Activated CD8-positive, alpha-beta memory T cell treated with anti-CD3 and anti-CD28 coated beads for 4 hours (primary cell): ENCODE results near the gene SPATA25.
"Not testable (repeated sequence)": the region's sequence is repeated elsewhere in the genome, so short reads cannot be mapped to it uniquely, and the experiment has no call there.

Experiments used
- DNase-seq, 2 donors: peaks; one replicate each; pipeline ENCODE4 v3.0.0-alpha.2; 2020; ENCODE audit warnings: low read depth in 2 of 2

Gene SPATA25

GRCh38 chr20:45894797-45895196, 7.4 kb upstream of the SPATA25 start:
- DNase-seq, result no peak

DNA sequence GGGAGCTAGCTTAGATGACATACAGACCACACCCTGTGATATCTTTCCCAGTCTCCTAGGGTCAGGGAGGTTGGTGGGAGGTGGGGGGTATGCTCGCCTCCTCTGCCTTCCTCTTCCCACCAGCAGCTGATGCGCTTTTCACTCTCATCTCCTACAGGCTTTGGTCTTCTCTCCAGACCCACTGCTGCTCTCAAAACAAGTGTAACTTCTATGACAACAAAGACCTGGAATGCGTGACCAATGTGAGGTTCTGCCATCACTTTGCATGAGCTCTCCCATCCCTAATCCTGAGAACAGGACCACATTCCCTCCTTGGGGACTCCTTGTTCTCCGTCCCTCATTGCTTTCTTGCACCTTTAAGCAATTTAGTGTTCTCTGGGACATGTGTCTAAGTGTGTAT, 6.4 kb upstream of the SPATA25 start:
- DNase-seq, result no peak

- no peak for DNase-seq
Observed at GRCh38 chr20:45892828-45893500, 5.5 kb upstream of the SPATA25 start.

- no peak for DNase-seq
Observed at GRCh38 chr20:45892049-45892825, 4.8 kb upstream of the SPATA25 start.

GRCh38 chr20:45890985-45891983, 3.9 kb upstream of the SPATA25 start, which contains the start of the genes CTSA and NEURL2:
TSS of gene CTSA (plus strand) at chr20:45891335. CDS start at chr20:45891569, 234 bp downstream.
TSS of gene NEURL2 (minus strand) at chr20:45891208. CDS start at chr20:45890991, 217 bp downstream.
- DNase-seq, result peak; percentile 72 to 75

DNA sequence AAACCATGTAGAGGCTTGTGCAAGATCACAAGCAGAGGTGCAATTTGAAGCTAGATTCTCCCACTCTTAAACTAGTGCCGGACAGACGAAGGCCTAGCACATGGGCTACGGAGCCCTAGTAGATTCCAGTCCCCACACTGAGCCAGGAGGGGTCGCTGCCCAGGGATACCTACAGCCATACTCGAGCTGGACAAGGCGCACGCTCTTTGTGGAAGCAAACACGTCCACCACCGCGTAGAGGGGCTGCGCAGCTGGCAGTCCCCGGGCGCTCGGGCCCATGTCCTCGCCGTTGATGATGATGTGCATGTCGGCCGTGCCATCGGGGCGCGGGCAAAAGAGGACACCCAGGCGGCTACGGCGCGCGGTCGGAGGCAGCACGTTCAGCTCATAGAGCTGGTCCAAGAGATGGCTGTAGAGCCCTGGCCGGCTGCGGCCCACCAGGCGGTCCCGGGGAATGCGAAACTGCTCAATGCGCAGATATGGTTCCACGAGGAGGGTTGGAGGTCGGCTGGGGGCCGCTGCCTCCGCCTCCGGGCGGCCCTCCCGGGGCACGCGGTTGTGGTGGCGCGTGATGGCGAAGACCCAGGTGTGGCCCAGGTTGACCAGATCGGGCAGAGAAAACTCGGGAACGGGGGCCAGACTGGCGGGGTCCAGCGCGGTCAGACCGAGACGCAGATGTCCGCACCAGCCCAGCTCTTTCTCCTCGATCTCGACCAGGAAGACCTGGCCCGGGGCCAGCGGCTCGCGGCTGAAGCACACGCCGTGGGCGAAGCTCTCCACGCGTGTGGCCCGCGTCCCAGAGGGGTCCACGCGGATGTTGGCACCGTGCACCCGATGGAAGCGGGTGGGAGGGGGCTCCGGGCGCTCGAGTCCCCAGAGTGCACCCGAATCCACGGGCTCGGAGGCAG, 2.9 kb upstream of the SPATA25 start:
- no peak for DNase-seq

GRCh38 chr20:45888681-45889080, 1.3 kb upstream of the SPATA25 start:
- DNase-seq, result no peak

GRCh38 chr20:45886590-45887345, 654 bp downstream of the SPATA25 start:
- DNase-seq, result no peak

- no peak for DNase-seq
Observed at GRCh38 chr20:45883100-45883469, 4.3 kb downstream of the SPATA25 start.

- no peak for DNase-seq
Observed at GRCh38 chr20:45882469-45883099, 4.8 kb downstream of the SPATA25 start.

DNA sequence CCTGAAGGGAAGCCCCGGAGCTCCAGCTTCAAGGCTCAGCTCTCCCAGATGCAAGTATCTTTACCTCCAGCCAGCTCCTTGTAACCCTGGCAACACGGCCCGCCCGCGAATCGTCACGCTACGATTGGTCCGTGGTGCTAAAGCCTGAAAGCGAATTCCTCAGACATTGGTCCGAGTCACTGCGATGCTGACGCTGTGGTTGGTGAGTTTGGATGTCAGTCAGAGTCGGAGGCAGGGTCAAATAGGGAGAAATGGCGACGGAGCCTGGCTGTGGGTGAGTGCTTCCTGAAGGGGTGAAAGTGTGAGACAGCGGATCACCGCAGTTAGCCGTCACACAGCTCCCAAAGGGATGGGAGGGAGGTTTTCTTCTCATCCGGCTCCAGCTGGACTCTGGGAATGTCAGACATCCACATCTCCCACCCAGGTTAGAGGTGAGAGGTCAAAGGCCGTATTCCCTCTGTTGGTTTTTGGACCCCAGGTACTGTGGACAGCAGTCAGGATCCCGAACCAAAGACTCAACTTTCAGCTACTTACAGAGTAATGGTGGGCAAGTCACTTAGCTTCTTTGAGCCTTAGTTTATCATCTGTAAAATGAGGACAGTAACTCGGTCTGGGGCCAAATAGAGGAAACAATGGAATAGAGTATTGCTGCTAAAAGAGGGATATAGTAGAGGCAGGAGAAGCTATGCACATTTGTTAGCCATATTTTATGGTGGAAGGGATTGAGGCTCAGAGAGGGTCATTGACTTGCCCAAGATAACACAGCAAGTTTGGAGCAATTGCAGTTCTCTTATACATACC, 6.2 kb downstream of the SPATA25 start, which contains the start of gene ZSWIM1:
Gene ZSWIM1, plus strand, starts transcription at position 240 of the 801 bp plus-strand sequence. CDS start 1,366 bp downstream, outside the sequence.
- DNase-seq, result peak; percentile 95 to 96

DNA sequence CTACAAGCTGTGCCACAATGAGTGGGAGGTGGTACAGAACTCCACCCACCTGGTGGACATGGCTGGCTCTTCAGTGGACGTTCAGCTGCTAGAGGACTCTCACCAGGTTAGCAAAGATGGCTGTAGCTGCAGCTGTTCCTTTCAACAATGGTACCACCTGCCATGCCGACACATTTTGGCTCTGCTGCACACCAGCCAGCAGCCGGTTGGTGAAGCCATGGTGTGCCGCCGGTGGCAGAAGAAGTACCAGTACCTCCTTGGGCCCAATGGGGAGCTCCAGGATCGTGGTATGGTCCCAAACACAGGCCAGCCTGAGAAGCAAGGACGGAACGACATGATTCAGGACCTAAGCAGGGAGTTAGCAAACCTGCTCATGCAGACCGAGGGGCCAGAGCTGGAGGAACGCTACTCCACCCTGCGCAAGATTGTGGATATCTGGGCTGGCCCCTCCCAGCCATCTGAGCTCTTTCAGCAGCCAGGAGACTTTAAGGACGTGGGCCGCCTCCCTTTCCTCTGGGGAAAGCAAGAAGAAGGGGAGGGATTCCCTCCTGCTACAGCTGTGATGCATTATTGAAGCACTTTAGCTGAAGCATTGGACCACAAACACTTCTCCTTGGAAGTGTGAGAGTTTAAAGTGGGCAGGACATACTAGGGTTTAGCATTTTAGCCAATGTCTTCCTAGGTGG, 9.2 kb downstream of the SPATA25 start:
- DNase-seq, result no peak

DNA sequence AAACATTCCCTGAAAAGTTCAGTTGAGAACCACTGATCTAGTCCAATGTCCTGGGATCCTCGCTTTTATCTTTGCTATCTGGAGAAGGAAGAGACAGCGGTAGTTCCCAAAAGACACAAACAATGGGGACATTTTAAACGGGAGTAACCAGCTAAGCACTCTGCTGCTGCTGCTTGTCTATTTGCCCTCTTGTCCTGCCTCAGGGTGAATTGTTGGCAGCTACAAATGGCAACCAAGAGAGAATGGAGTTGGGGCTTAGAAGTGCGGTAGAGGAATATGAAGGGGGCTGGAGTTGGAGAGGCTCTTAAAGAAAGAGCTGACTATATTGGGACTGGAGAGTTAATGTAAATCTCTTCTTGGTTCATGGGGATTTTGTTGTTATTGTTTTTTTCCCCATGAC, 12.8 kb downstream of the SPATA25 start:
- DNase-seq, result no peak

DNA sequence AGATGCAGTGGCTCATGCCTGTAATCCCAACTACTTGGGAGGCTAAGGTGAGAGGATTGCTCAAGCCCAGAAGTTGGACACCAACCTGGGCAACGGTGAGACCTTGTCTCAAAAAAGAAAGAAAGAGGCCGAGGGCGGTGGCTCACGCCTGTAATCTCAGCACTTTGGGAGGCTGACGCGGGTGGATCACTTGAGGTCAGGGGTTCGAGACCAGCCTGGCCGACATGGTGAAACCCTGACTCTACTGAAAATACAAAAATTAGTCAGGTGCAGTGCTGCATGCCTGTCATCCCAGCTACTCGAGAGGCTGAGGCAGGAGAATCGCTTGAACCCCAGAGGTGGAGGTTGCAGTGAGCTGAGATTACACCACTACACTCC, 13.3 kb downstream of the SPATA25 start:
- not testable (repeated sequence) for DNase-seq

DNA sequence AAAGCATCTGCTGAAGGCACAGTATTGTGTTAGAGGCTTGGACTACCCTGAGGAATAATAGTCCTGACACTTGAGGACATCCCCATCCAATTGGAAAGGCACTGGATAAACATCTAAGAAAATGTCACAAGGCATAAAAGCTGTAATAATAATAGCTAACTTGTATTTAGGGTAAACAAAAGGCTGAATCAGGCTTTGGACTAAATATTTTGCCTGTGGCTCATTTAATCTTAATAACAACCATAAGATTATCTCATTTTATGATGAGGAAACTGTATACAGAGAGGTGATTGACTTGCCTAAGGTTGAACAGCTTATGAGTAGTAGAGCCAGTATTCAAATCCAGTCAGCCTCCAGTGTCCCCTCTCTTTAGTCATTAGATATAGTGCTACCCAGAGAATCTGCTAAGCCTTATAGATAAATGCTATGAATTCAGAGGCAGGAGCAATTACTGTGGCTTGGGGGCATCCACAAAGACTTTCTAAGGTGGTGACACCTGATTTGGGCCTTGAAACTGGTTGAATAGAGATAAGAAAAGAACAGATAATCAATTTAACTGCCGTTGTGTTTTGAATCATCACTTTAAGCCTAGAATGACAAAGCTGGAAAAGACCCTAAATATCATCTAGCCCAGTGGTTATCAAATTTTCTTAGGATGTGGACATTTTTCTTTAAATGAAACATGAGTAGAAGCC, 13.9 kb downstream of the SPATA25 start:
- DNase-seq, result no peak

DNA sequence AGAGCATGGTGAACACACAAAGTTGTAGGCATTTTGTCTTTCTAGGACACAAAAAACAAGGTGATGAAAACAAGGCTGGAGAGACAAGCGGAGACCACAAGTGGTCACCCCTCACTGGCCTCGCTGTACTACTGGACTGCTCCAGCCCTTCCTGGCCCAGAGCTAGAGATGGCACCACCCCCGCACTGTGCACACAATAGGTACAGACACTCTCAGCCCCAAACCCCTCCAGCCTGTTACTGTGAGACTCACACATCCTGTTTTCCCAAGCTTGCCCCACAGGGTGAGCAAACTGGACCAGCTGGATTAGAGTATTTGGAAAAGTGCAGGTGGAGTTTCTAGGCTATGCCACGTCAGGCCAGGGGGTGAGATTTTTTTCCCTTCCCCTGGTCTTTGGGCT, 14.8 kb downstream of the SPATA25 start:
- DNase-seq, result no peak

- DNase-seq, result no peak
Observed at GRCh38 chr20:45867819-45868176, 19.6 kb downstream of the SPATA25 start.
